Measurements from ENCODE around the gene ACER3. TPM values are rescaled to one million over a fixed set of nuclear protein-coding genes. Genes with fewer than 3 reads are reported as not detected.

The ACER3 gene
- total RNA-seq, 1 donor = 18.6 TPM

- peak; percentile 48 for DNase-seq (ENCODE audit: low read depth)
- H3K4me3 ChIP-seq (ENCODE audit: low read depth, low read length) = no peak overlapping the region
- no peak for TF ChIP-seq CTCF (IDR thresholded peaks at IDR 0.05; ENCODE audit: insufficient read depth, low read depth, low read length)
These were observed 28.9 kb upstream of the ACER3 start for GRCh38 chr11:76831686-76832310.

- no peak overlapping the region for H3K4me3 ChIP-seq (ENCODE audit: low read depth, low read length)
- no peak for TF ChIP-seq CTCF (IDR thresholded peaks at IDR 0.05; ENCODE audit: insufficient read depth, low read depth, low read length)
- DNase-seq (ENCODE audit: low read depth) = no peak
These were observed 28.4 kb upstream of the ACER3 start for GRCh38 chr11:76832361-76832760.

GRCh38 chr11:76834151-76834550, 26.6 kb upstream of the ACER3 start:
- TF ChIP-seq CTCF (IDR thresholded peaks at IDR 0.05; ENCODE audit: insufficient read depth, low read depth, low read length) = no peak
- no peak overlapping the region for H3K4me3 ChIP-seq (ENCODE audit: low read depth, low read length)
- DNase-seq (ENCODE audit: low read depth) = peak; percentile 81

GRCh38 chr11:76835036-76835435, 25.7 kb upstream of the ACER3 start:
- TF ChIP-seq CTCF (IDR thresholded peaks at IDR 0.05; ENCODE audit: insufficient read depth, low read depth, low read length) = no peak
- no peak for DNase-seq (ENCODE audit: low read depth)
- H3K4me3 ChIP-seq (ENCODE audit: low read depth, low read length) = no peak overlapping the region

- H3K4me3 ChIP-seq (ENCODE audit: low read depth, low read length) = no peak overlapping the region
- DNase-seq (ENCODE audit: low read depth) = peak; percentile 74
- TF ChIP-seq CTCF (IDR thresholded peaks at IDR 0.05; ENCODE audit: insufficient read depth, low read depth, low read length) = no peak
These were observed 24.6 kb upstream of the ACER3 start for GRCh38 chr11:76835928-76836612.

- DNase-seq (ENCODE audit: low read depth) = no peak
- no peak for TF ChIP-seq CTCF (IDR thresholded peaks at IDR 0.05; ENCODE audit: insufficient read depth, low read depth, low read length)
- H3K4me3 ChIP-seq (ENCODE audit: low read depth, low read length) = no peak overlapping the region
These were observed 24.0 kb upstream of the ACER3 start for GRCh38 chr11:76836613-76837291.
